Uterus (tissue), 2 donors: ENCODE data around the gene SEPTIN3.

ENCODE experiments used
- CTCF ChIP-seq, 4 experiments: fragments of 200-600 bp in 2 of 4; fragments of 450-650 bp in 2 of 4; sonication (generic) in 2 of 4; IDR thresholded peaks; one replicate each; pipeline ENCODE4 v1.5.1; 2016 to 2019; ENCODE audit warnings: antibody characterized with exemption in 4 of 4, mild to moderate bottlenecking in 2 of 4, moderate library complexity in 1 of 4
- POLR2A ChIP-seq, 2 donors: fragments of 450-650 bp; IDR thresholded peaks; one replicate each; pipeline ENCODE4 v1.6.1; 2016; ENCODE audit warnings: antibody characterized with exemption in 2 of 2, mild to moderate bottlenecking in 1 of 2, moderate library complexity in 1 of 2

- TF ChIP-seq POLR2A (IDR thresholded peaks at IDR 0.05) = no peak
- TF ChIP-seq CTCF (IDR thresholded peaks at IDR 0.05) = no peak
Observed at GRCh38 chr22:41920271-41920976, 48.8 kb upstream of the SEPTIN3 start.
